ENCODE measurements around the gene ZNF503.

ZNF503 gene

DNA sequence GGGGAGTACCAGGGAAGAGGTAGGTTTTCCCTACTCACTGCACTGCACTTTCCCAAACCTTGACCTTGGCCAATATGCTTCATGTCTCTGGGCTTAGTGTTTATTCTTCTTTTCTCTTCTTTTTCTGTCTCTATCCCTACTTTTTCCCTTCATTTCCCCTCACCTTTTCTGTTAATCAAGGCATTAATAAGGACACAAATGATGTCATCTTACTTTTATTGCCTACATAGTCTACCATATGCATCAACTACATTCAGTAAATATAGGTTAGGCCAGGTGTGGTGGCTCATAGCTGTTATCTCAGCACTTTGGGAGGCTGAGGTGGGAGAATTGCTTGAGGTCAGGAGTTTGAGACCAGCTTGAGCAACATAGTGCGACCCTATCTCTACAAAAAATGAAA is 13.0 kb upstream of the ZNF503 start:
- no peaks in the 10 kb centered on the region for H3K27me3 ChIP-seq (ENCODE audit: low read depth, low read length)
- H3K4me3 ChIP-seq (ENCODE audit: low read length) = no peak overlapping the region
- no peaks in the 10 kb centered on the region for H3K36me3 ChIP-seq (replicated peaks; ENCODE audit: low read depth, low read length)
- no peaks in the 10 kb centered on the region for H4K20me1 ChIP-seq (ENCODE audit: insufficient read depth, low read length)
- H3K9ac ChIP-seq (ENCODE audit: low read length) = no peak overlapping the region
- H3K27ac ChIP-seq (ENCODE audit: low read length) = no peak overlapping the region
- H3K79me2 ChIP-seq (ENCODE audit: low read length) = no peaks in the 10 kb centered on the region
- H3K4me1 ChIP-seq (ENCODE audit: low read length) = no peaks in the 10 kb centered on the region
- TF ChIP-seq, protein P1, sequence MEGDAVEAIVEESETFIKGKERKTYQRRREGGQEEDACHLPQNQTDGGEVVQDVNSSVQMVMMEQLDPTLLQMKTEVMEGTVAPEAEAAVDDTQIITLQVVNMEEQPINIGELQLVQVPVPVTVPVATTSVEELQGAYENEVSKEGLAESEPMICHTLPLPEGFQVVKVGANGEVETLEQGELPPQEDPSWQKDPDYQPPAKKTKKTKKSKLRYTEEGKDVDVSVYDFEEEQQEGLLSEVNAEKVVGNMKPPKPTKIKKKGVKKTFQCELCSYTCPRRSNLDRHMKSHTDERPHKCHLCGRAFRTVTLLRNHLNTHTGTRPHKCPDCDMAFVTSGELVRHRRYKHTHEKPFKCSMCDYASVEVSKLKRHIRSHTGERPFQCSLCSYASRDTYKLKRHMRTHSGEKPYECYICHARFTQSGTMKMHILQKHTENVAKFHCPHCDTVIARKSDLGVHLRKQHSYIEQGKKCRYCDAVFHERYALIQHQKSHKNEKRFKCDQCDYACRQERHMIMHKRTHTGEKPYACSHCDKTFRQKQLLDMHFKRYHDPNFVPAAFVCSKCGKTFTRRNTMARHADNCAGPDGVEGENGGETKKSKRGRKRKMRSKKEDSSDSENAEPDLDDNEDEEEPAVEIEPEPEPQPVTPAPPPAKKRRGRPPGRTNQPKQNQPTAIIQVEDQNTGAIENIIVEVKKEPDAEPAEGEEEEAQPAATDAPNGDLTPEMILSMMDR (IDR thresholded peaks at IDR 0.05; ENCODE audit: low read depth, low read length) = no peak
- TF ChIP-seq EZH2phosphoT487 (IDR thresholded peaks at IDR 0.05; ENCODE audit: low read depth) = no peak
- H3K4me2 ChIP-seq (ENCODE audit: low read length) = no peak overlapping the region
- no peaks in the 10 kb centered on the region for H3K9me3 ChIP-seq (ENCODE audit: insufficient read depth, low read length)
- H2AFZ ChIP-seq (ENCODE audit: low read depth, low read length) = no peak overlapping the region

DNA sequence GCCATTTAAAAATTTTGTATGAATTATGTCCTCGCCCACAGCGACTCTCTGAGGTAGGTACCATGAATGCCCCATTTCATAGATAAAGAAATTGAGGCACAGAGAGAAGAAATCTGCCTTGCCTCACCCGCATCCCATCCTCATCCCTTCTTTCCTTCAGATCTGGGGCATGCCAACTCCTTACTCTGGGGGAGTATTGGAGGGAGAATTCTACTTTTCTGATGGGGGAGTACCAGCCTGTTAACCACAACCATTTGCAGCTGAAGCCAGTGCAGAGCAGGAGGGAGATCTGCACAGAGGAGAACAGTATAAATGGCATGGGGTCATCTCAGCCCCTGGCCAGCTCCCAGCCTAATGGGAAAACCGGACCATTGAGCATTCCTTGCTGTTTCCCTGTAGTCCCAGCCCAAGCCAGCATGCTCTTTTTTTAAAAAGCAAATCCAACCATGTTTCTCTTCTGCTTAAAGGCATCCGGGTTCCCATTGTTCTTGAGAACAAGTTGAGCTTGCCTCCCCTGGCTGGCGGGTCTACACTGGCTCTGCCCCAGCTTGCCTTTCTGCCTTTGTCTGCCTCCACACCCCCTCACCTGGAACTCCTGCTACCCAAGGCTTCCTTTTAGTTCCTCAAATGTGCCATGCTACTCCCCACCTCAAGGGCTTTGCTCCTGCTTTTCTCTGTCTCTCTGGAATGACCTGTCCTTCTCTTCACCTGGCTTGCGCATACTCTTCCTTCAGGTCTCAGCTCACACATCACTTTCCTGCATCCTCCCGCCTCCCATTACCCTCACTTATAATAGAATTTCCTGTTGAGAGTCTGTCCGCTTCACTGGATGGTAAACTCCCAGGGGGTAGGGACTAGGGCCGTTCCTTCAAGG is 8.8 kb upstream of the ZNF503 start:
- Histone ChIP-seq H3K36me3 (replicated peaks; ENCODE audit: low read depth, low read length) (no peaks in the 10 kb centered on the region), H3K9ac (ENCODE audit: low read length) (no peak overlapping the region), H3K27me3 (ENCODE audit: low read depth, low read length) (no peaks in the 10 kb centered on the region), H3K4me1 (ENCODE audit: low read length) (no peaks in the 10 kb centered on the region), H3K4me2 (ENCODE audit: low read length) (no peak overlapping the region), H3K9me3 (ENCODE audit: insufficient read depth, low read length) (no peaks in the 10 kb centered on the region), H2AFZ (ENCODE audit: low read depth, low read length) (no peak overlapping the region), H3K79me2 (ENCODE audit: low read length) (no peaks in the 10 kb centered on the region), H4K20me1 (ENCODE audit: insufficient read depth, low read length) (no peaks in the 10 kb centered on the region), H3K4me3 (ENCODE audit: low read length) (no peak overlapping the region), H3K27ac (ENCODE audit: low read length) (no peak overlapping the region)
- TF ChIP-seq EZH2phosphoT487 (IDR thresholded peaks at IDR 0.05; ENCODE audit: low read depth) = no peak
- TF ChIP-seq, protein P1 (IDR thresholded peaks at IDR 0.05; ENCODE audit: low read depth, low read length) = no peak

DNA sequence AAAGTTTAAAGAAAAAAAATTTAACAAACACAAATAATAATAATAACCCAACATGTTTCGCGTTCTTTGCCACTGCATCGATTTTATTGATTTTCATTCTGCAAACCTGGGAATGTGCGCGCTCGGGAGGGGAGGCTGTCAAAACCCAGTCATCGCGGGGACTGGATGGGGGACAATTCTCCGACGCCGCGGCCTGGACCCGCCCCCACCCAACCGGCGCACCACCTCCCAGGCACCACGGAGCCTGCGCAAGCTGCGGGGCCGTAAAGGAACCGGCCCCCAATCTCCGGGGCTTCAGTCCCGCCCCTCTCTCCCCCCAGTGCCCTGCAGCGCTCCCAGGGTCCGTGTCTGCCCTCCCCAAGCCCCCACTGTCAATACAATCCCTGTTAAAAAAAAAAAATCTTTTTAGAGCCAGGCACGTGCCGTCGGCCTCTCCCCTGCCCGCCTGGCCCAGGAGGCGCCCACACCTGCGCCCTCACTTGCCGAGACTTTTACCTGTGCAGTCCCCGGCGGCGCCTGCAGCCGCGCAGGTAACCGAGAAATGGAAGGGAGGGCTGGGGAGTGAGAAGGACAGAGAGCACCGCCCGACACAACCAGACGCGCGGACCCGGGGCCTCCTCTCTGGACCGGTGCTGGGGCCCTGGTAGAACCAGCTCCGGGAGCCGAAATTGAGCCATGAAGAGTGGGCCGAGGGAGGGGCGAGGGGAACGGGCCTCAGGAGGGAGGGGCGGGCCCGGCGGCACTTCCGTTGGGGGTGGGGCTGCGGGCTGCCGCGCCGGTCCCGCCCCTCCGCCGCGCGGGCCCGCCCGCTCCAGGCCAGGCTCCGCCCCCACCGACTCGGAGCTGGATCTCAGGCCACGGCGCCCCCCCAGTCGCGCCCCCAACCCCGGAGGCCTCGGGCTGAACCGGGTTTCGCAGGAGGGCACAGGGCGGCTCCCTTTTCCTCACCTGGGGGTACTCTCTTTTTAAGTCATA is 7.6 kb upstream of the ZNF503 start:
- H4K20me1 ChIP-seq (ENCODE audit: insufficient read depth, low read length) = no peaks in the 10 kb centered on the region
- H3K4me2 ChIP-seq (ENCODE audit: low read length) = no peak overlapping the region
- H3K4me1 ChIP-seq (ENCODE audit: low read length) = no peaks in the 10 kb centered on the region
- no peaks in the 10 kb centered on the region for H3K36me3 ChIP-seq (replicated peaks; ENCODE audit: low read depth, low read length)
- no peaks in the 10 kb centered on the region for H3K27me3 ChIP-seq (ENCODE audit: low read depth, low read length)
- H3K79me2 ChIP-seq (ENCODE audit: low read length) = no peaks in the 10 kb centered on the region
- no peak overlapping the region for H3K9ac ChIP-seq (ENCODE audit: low read length)
- TF ChIP-seq, protein P1 (IDR thresholded peaks at IDR 0.05; ENCODE audit: low read depth, low read length) = no peak
- TF ChIP-seq EZH2phosphoT487 (IDR thresholded peaks at IDR 0.05; ENCODE audit: low read depth) = no peak
- no peak overlapping the region for H2AFZ ChIP-seq (ENCODE audit: low read depth, low read length)
- H3K9me3 ChIP-seq (ENCODE audit: insufficient read depth, low read length) = no peaks in the 10 kb centered on the region
- no peak overlapping the region for H3K27ac ChIP-seq (ENCODE audit: low read length)
- no peak overlapping the region for H3K4me3 ChIP-seq (ENCODE audit: low read length)

DNA sequence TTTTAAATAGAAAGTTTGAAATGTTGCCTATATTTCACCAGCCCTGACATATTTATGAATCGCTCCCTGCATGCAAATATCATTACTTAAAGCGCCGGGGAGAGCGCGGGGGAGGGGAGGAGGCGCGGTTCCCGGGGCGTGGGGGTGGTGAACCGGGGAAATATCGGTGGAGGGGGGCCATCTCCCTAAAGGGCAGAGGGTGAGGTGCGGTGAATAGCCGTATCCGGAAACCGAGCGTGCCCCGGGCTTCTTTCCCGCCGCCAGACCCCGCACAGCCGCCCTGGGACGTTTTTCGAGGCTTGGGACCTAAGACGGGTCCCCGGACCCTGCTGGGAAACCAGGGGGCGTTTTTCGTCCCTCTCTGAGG is 6.9 kb upstream of the ZNF503 start:
- H4K20me1 ChIP-seq (ENCODE audit: insufficient read depth, low read length) = no peaks in the 10 kb centered on the region
- no peak for TF ChIP-seq EZH2phosphoT487 (IDR thresholded peaks at IDR 0.05; ENCODE audit: low read depth)
- TF ChIP-seq, protein P1 (IDR thresholded peaks at IDR 0.05; ENCODE audit: low read depth, low read length) = no peak
- H3K9ac ChIP-seq (ENCODE audit: low read length) = no peak overlapping the region
- H2AFZ ChIP-seq (ENCODE audit: low read depth, low read length) = no peak overlapping the region
- H3K36me3 ChIP-seq (replicated peaks; ENCODE audit: low read depth, low read length) = no peaks in the 10 kb centered on the region
- H3K4me1 ChIP-seq (ENCODE audit: low read length) = no peaks in the 10 kb centered on the region
- H3K4me3 ChIP-seq (ENCODE audit: low read length) = no peak overlapping the region
- H3K9me3 ChIP-seq (ENCODE audit: insufficient read depth, low read length) = no peaks in the 10 kb centered on the region
- H3K79me2 ChIP-seq (ENCODE audit: low read length) = no peaks in the 10 kb centered on the region
- H3K27me3 ChIP-seq (ENCODE audit: low read depth, low read length) = no peaks in the 10 kb centered on the region
- H3K27ac ChIP-seq (ENCODE audit: low read length) = no peak overlapping the region
- no peak overlapping the region for H3K4me2 ChIP-seq (ENCODE audit: low read length)

Data from OCI-LY3 (cell line).